GM23338 (cell line): ENCODE measurements around the gene SUOX. TPM values are rescaled to one million over a fixed set of nuclear protein-coding genes. Genes with fewer than 3 reads are reported as not detected.

Experiments
- ATAC-seq: fragments of 200-7000 bp; cut with Tn5 transposase; 3 replicates; pipeline ENCODE4 v1.9.1; 2020
- DNase-seq: peaks from one replicate; pipeline ENCODE4 v3.0.0-alpha.2; 2015; ENCODE audit warnings: low spot score
- H2AFZ ChIP-seq: fragments of 200-600 bp; sonication (generic); 2 replicates; pipeline ENCODE4 v1.8.0; 2016; ENCODE audit warnings: antibody characterized with exemption, mild to moderate bottlenecking, moderate library complexity
- H3F3A ChIP-seq: fragments of 200-600 bp; sonication (generic); replicated peaks from 2 replicates; pipeline ENCODE4 v1.8.0; 2017; ENCODE audit warnings: antibody characterized with exemption, mixed run types, low read depth
- H3K27ac ChIP-seq: fragments of 200-600 bp; sonication (generic); 2 replicates; pipeline ENCODE4 v1.6.1; 2016; ENCODE audit warnings: low read depth
- H3K27me3 ChIP-seq: fragments of 200-600 bp; sonication (generic); 2 replicates; pipeline ENCODE4 v1.8.0; 2016; ENCODE audit warnings: mild to moderate bottlenecking, mixed run types, moderate library complexity; ENCODE audit not compliant: insufficient read depth
- H3K36me3 ChIP-seq: fragments of 200-600 bp; sonication (generic); 2 replicates; pipeline ENCODE4 v1.8.0; 2016; ENCODE audit warnings: mild to moderate bottlenecking; ENCODE audit not compliant: insufficient read depth
- H3K4me1 ChIP-seq: fragments of 200-600 bp; sonication (generic); 2 replicates; pipeline ENCODE4 v1.8.0; 2016; ENCODE audit warnings: mild to moderate bottlenecking, moderate library complexity; ENCODE audit not compliant: insufficient read depth
- H3K4me2 ChIP-seq: fragments of 200-600 bp; sonication (generic); 2 replicates; pipeline ENCODE4 v1.7.1; 2017; ENCODE audit warnings: mixed run types
- H3K4me3 ChIP-seq: fragments of 200-600 bp; sonication (generic); 2 replicates; pipeline ENCODE4 v1.6.1; 2016; ENCODE audit warnings: mixed run types
- H3K79me2 ChIP-seq: fragments of 200-600 bp; sonication (generic); replicated peaks from 2 replicates; pipeline ENCODE4 v1.8.0; 2017; ENCODE audit warnings: mild to moderate bottlenecking; ENCODE audit not compliant: insufficient read depth
- H3K9me2 ChIP-seq: fragments of 200-600 bp; sonication (generic); 2 replicates; pipeline ENCODE4 v1.8.0; 2017; ENCODE audit not compliant: insufficient read depth
- H4K20me1 ChIP-seq: fragments of 200-600 bp; sonication (generic); replicated peaks from 2 replicates; pipeline ENCODE4 v1.8.0; 2017; ENCODE audit warnings: mild to moderate bottlenecking; ENCODE audit not compliant: insufficient read depth
- H3K27ac Mint-ChIP-seq: 2 replicates; pipeline ENCODE4 v1.8.0; 2020; ENCODE audit warnings: inconsistent platforms, mild to moderate bottlenecking, moderate library complexity, mixed read lengths
- H3K27me3 Mint-ChIP-seq: 3 replicates; pipeline ENCODE4 v1.8.0; 2022; ENCODE audit warnings: low read depth, mild to moderate bottlenecking, moderate library complexity, mixed read lengths, inconsistent platforms; ENCODE audit not compliant: insufficient read depth, poor library complexity
- H3K36me3 Mint-ChIP-seq: 3 replicates; pipeline ENCODE4 v1.8.0; 2021; ENCODE audit warnings: low read depth, mild to moderate bottlenecking, inconsistent platforms, moderate library complexity, mixed read lengths
- H3K4me1 Mint-ChIP-seq: 3 replicates; pipeline ENCODE4 v1.8.0; 2020; ENCODE audit warnings: mild to moderate bottlenecking, inconsistent platforms, mixed read lengths
- H3K4me3 Mint-ChIP-seq: 3 replicates; pipeline ENCODE4 v1.8.0; 2021; ENCODE audit warnings: moderate library complexity, mild to moderate bottlenecking, inconsistent platforms, mixed read lengths
- H3K9me3 Mint-ChIP-seq: 3 replicates; pipeline ENCODE4 v1.8.0; 2020; ENCODE audit warnings: moderate library complexity, mild to moderate bottlenecking, inconsistent platforms, mixed read lengths
- CREB1 ChIP-seq: fragments of 250-450 bp; sonication (Bioruptor Pico); IDR thresholded peaks from 2 replicates; pipeline ENCODE4 v1.5.0; 2020; ENCODE audit warnings: low read depth, mild to moderate bottlenecking, moderate library complexity
- CTCF ChIP-seq, 2 experiments: fragments of 200-600 bp in 1 of 2; sonication (generic) in 1 of 2; conservative IDR thresholded peaks; 2 replicates each; pipeline versions ENCODE4 v1.5.1 to v1.6.1; 2016 to 2017; ENCODE audit warnings: antibody characterized with exemption in 2 of 2, low read depth in 2 of 2, mild to moderate bottlenecking in 2 of 2, moderate library complexity in 1 of 2
- EZH2 ChIP-seq: fragments of 200-600 bp; sonication (generic); IDR thresholded peaks from one replicate; pipeline ENCODE4 v1.8.0; 2017; ENCODE audit warnings: antibody characterized with exemption, mild to moderate bottlenecking, low read depth; ENCODE audit not compliant: unreplicated experiment
- EZH2phosphoT487 ChIP-seq: fragments of 200-600 bp; sonication (generic); IDR thresholded peaks from one replicate; pipeline ENCODE4 v1.8.1; 2018; ENCODE audit warnings: antibody characterized with exemption; ENCODE audit not compliant: unreplicated experiment
- JUNB ChIP-seq: IDR thresholded peaks from one replicate; pipeline ENCODE4 v1.6.1; 2016; ENCODE audit warnings: antibody characterized with exemption; ENCODE audit not compliant: unreplicated experiment
- NANOG ChIP-seq: IDR thresholded peaks from 2 replicates; pipeline ENCODE4 v1.6.1; 2016; ENCODE audit warnings: antibody characterized with exemption, borderline replicate concordance
- POLR2AphosphoS5 ChIP-seq: IDR thresholded peaks from 2 replicates; pipeline ENCODE4 v1.6.1; 2016; ENCODE audit warnings: antibody characterized with exemption, low read depth
- STAT1 ChIP-seq: IDR thresholded peaks from one replicate; pipeline ENCODE4 v1.6.1; 2016; ENCODE audit warnings: antibody characterized with exemption; ENCODE audit not compliant: unreplicated experiment
- ZNF114 ChIP-seq: fragments of 250-450 bp; sonication (Bioruptor Pico); IDR thresholded peaks from 2 replicates; pipeline ENCODE4 v1.5.0; 2020; ENCODE audit warnings: mild to moderate bottlenecking, moderate library complexity
- ZNF331 ChIP-seq: fragments of 250-450 bp; sonication (Bioruptor Pico); IDR thresholded peaks from 2 replicates; pipeline ENCODE4 v1.5.0; 2020; ENCODE audit warnings: low read depth, mild to moderate bottlenecking, moderate library complexity
- ZNF462 ChIP-seq: fragments of 250-450 bp; sonication (Bioruptor Pico); IDR thresholded peaks from 2 replicates; pipeline ENCODE4 v1.5.0; 2020; ENCODE audit warnings: mild to moderate bottlenecking, moderate library complexity
- polyA plus RNA-seq: library from polyadenylated mRNA; unstranded; fragments of >200 nt; fragmentation: Nextera tagmentation; extraction: Ambion mirVana; gene quantifications from 2 replicates; pipeline ENCODE4 v1.2.1, GENCODE V29; 2016
- total RNA-seq: library from RNA; depleted of rRNA; stranded (reverse); fragments of >200 nt; shearing (Covaris generic); gene quantifications from 2 replicates; pipeline ENCODE4 v1.2.3, GENCODE V29; 2014
- TF ChIP-seq, protein P1 (sequence below): IDR thresholded peaks from 2 replicates; pipeline ENCODE4 v1.6.1; 2016; ENCODE audit warnings: antibody characterized with exemption

The SUOX gene
- total and polyA plus RNA-seq, 2 experiments from 2014 or later = 14.0 to 27.5 TPM

- no peak for TF ChIP-seq ZNF462 (CRISPR knock-in tag)
- TF ChIP-seq ZNF114 (CRISPR knock-in tag) = no peak
- TF ChIP-seq CTCF (conservative IDR thresholded peaks at IDR 0.05; ENCODE audit: low read depth in 2 of 2) = no peak
- TF ChIP-seq NANOG = no peak
Measured at GRCh38 chr12:55966408-55967281, 30.4 kb upstream of the SUOX start, which contains the start of gene CDK2 (continued).

- peaks cover 25% of the 10 kb centered on the region for H3K4me1 ChIP-seq
- H3K4me1 Mint-ChIP-seq = peaks cover 25% of the 10 kb centered on the region
- no peak overlapping the region for H2AFZ ChIP-seq
- 0 out of 2 replicates have a peak, but pooled peaks cover 9% of the 10 kb centered on the region for H3K36me3 ChIP-seq
- H3K9me2 ChIP-seq = no peaks in the 10 kb centered on the region
- H3K27ac Mint-ChIP-seq = no peak overlapping the region
- H3K27me3 ChIP-seq = no peaks in the 10 kb centered on the region
- no peaks in the 10 kb centered on the region for H3K9me3 Mint-ChIP-seq
- H3K4me3 ChIP-seq = no peak overlapping the region
- 0 out of 2 replicates have a peak, but pooled peaks cover 3% of the 10 kb centered on the region for H4K20me1 ChIP-seq
- H3K36me3 Mint-ChIP-seq = peaks cover 33% of the 10 kb centered on the region
- peaks cover 4% of the 10 kb centered on the region for H3K27me3 Mint-ChIP-seq
- H3F3A ChIP-seq = no peaks in the 10 kb centered on the region; the same call in 1 of the 2 replicates
- ATAC-seq (no peak), DNase-seq (no peak)
- H3K79me2 ChIP-seq = peaks cover 26% of the 10 kb centered on the region
- no peak overlapping the region for H3K4me2 ChIP-seq
- no peak overlapping the region; the same call in 2 of the 3 replicates for H3K4me3 Mint-ChIP-seq
- H3K27ac ChIP-seq = no peak overlapping the region
- no peak for TF ChIP-seq JUNB
- TF ChIP-seq POLR2AphosphoS5 = no peak
- TF ChIP-seq, protein P1, sequence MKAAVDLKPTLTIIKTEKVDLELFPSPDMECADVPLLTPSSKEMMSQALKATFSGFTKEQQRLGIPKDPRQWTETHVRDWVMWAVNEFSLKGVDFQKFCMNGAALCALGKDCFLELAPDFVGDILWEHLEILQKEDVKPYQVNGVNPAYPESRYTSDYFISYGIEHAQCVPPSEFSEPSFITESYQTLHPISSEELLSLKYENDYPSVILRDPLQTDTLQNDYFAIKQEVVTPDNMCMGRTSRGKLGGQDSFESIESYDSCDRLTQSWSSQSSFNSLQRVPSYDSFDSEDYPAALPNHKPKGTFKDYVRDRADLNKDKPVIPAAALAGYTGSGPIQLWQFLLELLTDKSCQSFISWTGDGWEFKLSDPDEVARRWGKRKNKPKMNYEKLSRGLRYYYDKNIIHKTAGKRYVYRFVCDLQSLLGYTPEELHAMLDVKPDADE = no peak
- no peak for TF ChIP-seq EZH2
- no peak for TF ChIP-seq ZNF331
- TF ChIP-seq EZH2phosphoT487 = no peak
- TF ChIP-seq STAT1 = no peak
- TF ChIP-seq CREB1 = no peak
Measured at GRCh38 chr12:55969356-55969755, 27.7 kb upstream of the SUOX start.
